ENCODE measurements around the gene NUP62. TPM values are rescaled to one million over a fixed set of nuclear protein-coding genes. Genes with fewer than 3 reads are reported as not detected.

Gene NUP62
- polyA plus RNA-seq, 3 donors: 15.0 to 22.3 (median 16.4) TPM

- WGBS, 3 donors: 17 to 26% (median 24%) methylated on average over 67 to 71 of the region's 71 CpGs
Observed at GRCh38 chr19:49889687-49890348, 39.5 kb downstream of the NUP62 start.

DNA sequence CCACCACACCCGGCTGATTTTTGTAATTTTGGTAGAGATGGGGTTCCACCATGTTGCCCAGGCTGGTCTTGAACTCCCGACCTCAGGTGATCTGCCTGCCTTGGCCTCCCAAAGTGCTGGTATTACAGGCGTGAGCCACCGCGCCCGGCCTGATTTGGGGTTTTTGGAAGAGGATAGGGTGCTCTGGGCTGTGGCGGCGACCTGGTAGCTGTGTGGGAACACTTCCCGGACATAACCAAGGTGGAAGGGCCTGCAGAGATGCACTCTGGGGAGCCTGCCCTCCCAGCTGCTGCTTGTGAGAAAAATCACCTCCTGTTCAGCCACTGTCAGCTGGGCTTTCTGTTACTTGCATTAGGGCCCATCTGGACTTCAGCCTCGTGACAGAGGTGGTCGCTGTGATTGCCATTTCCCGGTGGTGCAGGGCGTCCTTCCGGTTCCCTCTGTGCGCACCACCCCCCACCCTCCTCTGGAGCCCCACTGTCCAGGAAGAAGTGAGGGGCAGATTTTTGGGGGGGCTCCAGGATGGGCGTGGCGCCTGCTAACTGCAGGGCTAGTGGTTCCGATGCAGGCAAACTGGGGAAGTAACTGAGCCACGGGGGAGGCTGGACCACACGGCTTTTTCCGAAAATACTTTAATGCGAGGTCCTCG, 40.1 kb downstream of the NUP62 start:
- 88 to 92% (median 90%) methylated on average over 23 of the region's 23 CpGs for WGBS, 3 donors
- H3K27ac ChIP-seq (ENCODE audit: low read depth, low read length): no peak overlapping the region

More at GRCh38 chr19:49889687-49890348, 39.5 kb downstream of the NUP62 start:
- H3K27ac ChIP-seq (ENCODE audit: low read depth, low read length): no peak overlapping the region

- H3K27ac ChIP-seq (ENCODE audit: low read depth, low read length): no peak overlapping the region
- WGBS, 3 donors: 60 to 91% (median 90%) methylated on average over 10 to 18 of the region's 18 CpGs
Observed at GRCh38 chr19:49888510-49888824, 40.8 kb downstream of the NUP62 start.

- 49 to 91% (median 75%) methylated on average over 51 to 54 of the region's 54 CpGs for WGBS, 3 donors
- no peak overlapping the region for H3K27ac ChIP-seq (ENCODE audit: low read depth, low read length)
Observed at GRCh38 chr19:49887665-49888509, 41.4 kb downstream of the NUP62 start.

- H3K27ac ChIP-seq (ENCODE audit: low read depth, low read length): no peak overlapping the region
- 65 to 73% (median 66%) methylated on average over 22 to 23 of the region's 23 CpGs for WGBS, 3 donors
Observed at GRCh38 chr19:49887037-49887664, 42.2 kb downstream of the NUP62 start.

DNA sequence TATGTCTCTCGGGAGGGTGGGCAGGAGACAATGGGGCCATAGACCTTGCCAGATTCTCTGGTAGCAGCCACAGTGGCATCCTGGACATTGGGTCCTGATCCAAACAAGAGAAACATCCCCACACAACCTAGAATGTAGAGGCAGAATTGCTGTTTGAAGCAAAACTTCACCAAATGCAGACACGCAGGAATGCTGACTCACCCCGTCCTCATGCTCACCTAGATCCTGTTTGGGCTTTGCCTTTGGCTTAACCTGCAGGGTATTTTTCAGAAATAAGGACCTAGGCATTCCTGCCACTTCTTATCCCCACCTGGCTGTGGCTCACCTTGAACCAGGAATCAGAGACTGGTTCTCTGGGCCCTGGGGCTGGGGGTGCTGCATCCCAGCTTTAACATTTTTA, 44.5 kb downstream of the NUP62 start:
- WGBS, 3 donors: 91 to 98% (median 92%) methylated on average over 3 of the region's 3 CpGs
- H3K27ac ChIP-seq (ENCODE audit: low read depth, low read length): no peak overlapping the region

DNA sequence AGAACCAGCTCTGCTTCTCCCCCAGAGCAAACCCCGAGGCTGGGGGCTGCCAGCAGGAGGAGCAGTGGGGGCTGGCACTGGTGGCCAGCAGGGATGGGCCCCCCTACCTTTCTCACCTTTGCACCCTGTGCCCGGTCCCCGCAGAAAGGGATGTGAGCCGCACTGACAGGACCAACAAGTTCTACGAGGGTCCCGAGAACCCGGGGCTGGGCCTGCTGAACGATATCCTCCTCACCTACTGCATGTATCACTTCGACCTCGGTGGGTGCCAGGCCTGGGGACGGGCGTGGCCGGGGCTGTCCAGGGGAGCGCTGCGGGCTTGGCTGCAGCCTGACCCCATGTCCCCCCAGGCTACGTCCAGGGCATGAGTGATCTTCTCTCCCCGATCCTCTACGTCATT, 45.2 kb downstream of the NUP62 start:
- no peak overlapping the region for H3K27ac ChIP-seq (ENCODE audit: low read depth, low read length)
- WGBS, 3 donors: 92 to 93% (median 92%) methylated on average over 18 of the region's 18 CpGs

- H3K27ac ChIP-seq (ENCODE audit: low read depth, low read length): no peak overlapping the region
- WGBS, 3 donors: 96 to 99% (median 99%) methylated on average over 5 of the region's 5 CpGs
Observed at GRCh38 chr19:49883094-49883493, 46.2 kb downstream of the NUP62 start.

DNA sequence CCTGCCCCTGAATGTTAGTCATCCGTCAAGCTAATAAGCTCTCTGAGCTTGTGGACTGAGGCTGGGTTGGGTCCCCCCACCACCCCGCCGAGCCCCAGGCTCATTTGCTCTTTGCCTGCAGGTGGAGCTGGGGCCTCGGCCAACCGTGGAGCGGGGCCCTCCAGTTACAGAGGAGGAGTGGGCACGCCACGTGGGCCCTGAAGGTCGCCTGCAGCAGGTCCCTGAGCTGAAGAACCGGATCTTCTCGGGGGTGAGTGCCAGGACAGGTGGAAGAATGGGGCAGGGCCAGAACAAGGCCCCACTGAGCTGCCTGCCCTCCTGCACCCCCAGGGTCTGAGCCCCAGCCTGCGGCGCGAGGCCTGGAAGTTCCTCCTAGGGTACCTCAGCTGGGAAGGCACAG, 46.7 kb downstream of the NUP62 start:
- H3K27ac ChIP-seq (ENCODE audit: low read depth, low read length): no peak overlapping the region
- WGBS, 3 donors: 96 to 98% (median 97%) methylated on average over 13 to 14 of the region's 14 CpGs

- 89 to 94% (median 91%) methylated on average over 30 to 31 of the region's 31 CpGs for WGBS, 3 donors
- no peak overlapping the region for H3K27ac ChIP-seq (ENCODE audit: low read depth, low read length)
Observed at GRCh38 chr19:49881672-49882394, 47.5 kb downstream of the NUP62 start.

DNA sequence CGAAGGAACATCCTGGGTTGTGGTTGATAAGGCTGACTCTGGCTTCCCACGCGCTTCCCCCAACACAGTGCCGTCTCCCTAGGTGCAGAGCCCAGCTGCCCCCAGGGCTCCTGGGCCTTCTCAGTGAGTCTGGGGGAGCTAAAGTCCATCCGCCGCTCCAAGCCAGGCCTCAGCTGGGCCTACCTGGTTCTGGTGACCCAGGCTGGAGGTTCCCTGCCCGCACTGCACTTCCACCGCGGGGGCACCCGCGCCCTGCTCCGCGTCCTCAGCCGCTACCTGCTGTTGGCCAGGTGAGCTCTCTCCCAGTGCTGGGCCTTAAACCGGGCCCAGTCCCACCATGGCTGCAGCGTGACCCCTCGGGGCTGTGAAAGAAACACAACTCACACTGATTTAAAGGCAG, 48.1 kb downstream of the NUP62 start:
- 96 to 100% (median 97%) methylated on average over 17 of the region's 17 CpGs for WGBS, 3 donors
- no peak overlapping the region for H3K27ac ChIP-seq (ENCODE audit: low read depth, low read length)

- 88 to 93% (median 91%) methylated on average over 10 of the region's 10 CpGs for WGBS, 3 donors
- no peak overlapping the region for H3K27ac ChIP-seq (ENCODE audit: low read depth, low read length)
Observed at GRCh38 chr19:49880162-49880869, 49.0 kb downstream of the NUP62 start.

DNA sequence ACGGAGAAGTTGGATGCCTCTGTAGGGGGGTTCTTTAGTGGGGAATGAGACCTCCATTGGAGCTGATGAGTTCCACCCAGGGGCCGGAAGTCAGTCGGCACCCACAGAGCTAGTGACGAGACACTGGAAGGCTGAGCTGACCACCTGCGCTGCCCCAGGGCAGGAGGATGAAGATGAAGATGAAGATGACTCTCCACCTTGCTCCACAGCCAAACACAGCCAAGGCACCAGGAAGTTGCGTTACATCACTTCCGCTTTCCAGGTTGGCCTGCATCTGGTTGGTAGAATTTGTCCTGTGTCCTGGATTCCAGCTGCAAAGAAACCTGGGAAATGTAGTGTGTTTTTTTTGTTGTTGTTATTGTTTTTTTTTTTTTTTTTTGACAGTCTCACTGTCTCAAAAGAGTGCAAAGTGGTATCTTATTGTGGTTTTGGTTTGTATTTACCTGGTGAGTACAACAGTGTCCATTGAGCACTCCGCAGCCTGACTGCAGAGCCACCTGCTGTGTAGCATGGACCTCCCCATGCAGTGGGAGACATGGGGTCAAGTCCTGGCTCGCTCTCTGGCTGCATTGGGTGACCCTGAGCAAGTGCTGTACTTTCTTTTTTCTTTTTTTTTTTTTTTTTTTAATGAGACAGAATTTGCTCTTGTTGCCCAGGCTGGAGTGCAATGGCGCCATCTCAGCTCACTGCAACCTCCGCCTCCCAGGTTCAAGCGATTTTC, 49.9 kb downstream of the NUP62 start:
- 93 to 96% (median 93%) methylated on average over 12 of the region's 12 CpGs for WGBS, 3 donors
- no peak overlapping the region for H3K27ac ChIP-seq (ENCODE audit: low read depth, low read length)

DNA sequence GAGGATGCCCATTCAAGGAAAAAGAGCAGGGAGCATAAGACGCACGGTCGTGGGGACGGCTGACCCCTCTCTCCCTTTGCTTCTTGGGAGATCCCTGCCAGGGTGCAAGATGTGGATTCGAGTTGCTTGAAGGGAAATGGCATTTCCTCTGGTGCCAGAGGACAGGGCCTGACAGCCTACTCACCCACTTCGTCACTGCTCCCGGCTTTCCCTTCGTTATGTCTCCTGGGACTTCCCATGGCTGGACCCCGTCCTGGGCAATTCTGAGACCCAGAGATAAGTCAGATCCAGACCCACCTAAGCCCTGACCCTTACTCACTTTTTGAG, 50.6 kb downstream of the NUP62 start:
- H3K27ac ChIP-seq (ENCODE audit: low read depth, low read length): no peak overlapping the region
- WGBS, 3 donors: 83 to 89% (median 84%) methylated on average over 9 of the region's 9 CpGs

DNA sequence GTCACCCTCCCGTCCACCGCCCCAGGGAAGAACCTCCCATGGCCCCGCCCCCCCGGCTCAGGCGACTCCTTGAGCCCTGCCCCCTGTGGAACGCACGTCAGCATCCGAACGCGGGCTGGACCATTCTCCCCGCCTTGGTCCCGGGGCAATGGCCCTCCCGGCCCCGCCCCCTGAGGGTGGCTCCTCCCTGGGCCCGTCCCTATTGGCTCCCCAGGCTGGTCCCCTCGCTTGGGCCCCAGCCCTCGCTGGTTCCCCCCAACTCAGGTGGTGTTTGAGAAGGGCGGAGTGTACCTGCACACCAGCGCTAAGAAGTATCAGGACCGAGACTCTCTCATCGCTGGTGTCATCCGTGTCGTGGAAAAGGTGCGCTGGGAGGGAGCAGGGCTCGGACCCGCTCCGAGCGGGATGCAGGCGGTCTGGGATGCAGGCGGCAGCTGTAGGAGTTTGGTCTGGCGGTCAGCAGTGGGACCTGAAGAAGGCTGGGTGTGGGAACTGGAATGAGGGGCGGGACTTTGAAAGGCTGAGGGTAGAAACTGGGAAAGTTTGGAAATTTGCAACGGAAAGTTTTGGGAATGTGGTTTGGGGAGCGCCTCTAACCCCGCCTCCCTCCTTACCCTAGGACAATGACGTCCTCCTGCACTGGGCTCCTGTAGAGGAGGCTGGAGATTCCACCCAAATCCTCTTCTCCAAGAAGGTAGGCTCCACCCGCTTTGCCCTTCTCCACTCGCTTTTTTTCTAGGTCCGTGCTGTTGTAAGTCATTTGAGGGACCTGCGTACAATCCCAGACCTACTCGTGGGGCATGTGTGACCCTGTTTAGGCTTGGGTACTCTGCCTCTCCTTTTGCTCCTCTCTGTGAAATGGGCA, 51.2 kb downstream of the NUP62 start:
- 9 to 10% (median 9%) methylated on average over 41 of the region's 41 CpGs for WGBS, 3 donors
- no peak overlapping the region for H3K27ac ChIP-seq (ENCODE audit: low read depth, low read length)

- 0% methylated on average over 61 of the region's 61 CpGs for WGBS, 3 donors
Observed at GRCh38 chr19:49877020-49877878, 52.1 kb downstream of the NUP62 start, which contains the start of the genes AKT1S1 and TBC1D17. AKT1S1 (minus strand) TSS chr19:49877355; CDS start chr19:49873295, 4,060 bp downstream. TBC1D17 (plus strand) TSS chr19:49877702; CDS start chr19:49877724, 22 bp downstream.

More at GRCh38 chr19:49877020-49877878, 52.1 kb downstream of the NUP62 start, which contains the start of the genes AKT1S1 and TBC1D17:
- H3K27ac ChIP-seq (ENCODE audit: low read depth, low read length): peak within 1 kb of the TSS; percentile 82

Measured in adipose tissue (tissue), 3 donors.